ENCODE results near the gene FHL2. TPM values are rescaled to one million over a fixed set of nuclear protein-coding genes. Genes with fewer than 3 reads are reported as not detected.

FHL2 gene
- total and polyA plus RNA-seq, 2 donors (not counting 3 experiments of a cell fraction or from before 2014, with no cell fraction given), result 197 to 491 TPM

DNA sequence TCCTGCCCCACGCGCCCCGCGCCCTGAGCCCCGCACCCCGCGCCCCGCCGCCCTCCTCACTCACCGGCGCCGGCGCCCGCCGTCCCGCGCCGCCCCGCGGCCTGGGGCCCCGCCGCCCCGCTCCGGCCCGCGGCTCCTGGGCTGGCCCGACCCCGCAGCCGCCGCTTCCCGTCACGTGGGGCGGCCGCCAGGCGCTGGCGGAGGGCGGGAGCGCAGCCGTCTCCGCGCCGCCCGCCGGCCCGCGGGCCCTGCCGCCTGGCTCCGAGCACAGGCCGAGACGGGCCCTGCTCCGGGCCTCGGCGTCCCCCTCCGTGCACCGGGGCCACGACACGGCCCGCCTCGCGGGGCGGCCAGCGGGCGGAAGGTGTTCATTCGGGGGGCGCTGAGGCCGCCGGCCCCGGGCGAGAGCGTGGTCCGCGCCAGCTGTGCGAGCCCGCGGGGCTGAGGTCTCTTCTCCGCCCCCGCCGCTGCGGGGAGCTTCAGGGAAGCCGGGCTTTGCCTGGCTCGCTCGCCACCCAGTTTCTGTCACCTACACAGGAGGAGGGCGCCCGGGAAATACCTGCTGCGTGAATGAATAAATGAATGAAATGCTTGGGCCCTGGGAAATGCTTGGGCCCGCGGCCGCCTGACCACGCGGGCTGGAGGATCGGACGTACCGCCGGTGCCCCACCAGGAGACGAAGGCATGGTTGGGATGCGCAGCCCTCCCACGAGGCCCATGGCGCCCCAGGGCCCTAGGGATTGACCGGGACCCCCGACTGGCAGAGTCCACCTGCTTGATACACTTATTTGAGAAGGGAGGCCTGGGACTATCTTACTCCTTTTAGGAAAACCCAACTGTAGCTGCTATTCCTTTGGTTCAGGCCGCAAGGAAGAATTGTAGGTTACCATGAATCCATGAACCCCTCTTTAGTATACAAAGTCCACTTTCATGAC lies 69.0 kb downstream of the FHL2 start, which contains the start of gene TGFBRAP1:
TSS of gene TGFBRAP1 (minus strand) at position 175 of the 935 bp plus-strand sequence. CDS start 21,434 bp downstream, outside the sequence.
- Histone ChIP-seq H3K36me3 (ENCODE audit: control insufficient read depth in 2 of 2, extremely low read depth in 1 of 2, insufficient read depth in 2 of 2, low read length in 2 of 2) (no peaks in the 10 kb centered on the region), H3K9ac (replicated peaks; ENCODE audit: extremely low read depth, insufficient read depth, low read length) (peak within 1 kb of the TSS; percentile 76), H3K9me3 (replicated peaks; ENCODE audit: control insufficient read depth, insufficient read depth, low read length) (no peaks in the 10 kb centered on the region), H3K4me2 (ENCODE audit: insufficient read depth, low read length) (peak within 1 kb of the TSS; percentile 37), H3K4me1 (ENCODE audit: control insufficient read depth, extremely low read depth, insufficient read depth, low read length) (peaks cover 40% of the 10 kb centered on the region), H3K4me3 (replicated peaks in 1 of 3; ENCODE audit: insufficient read depth in 1 of 3, low read depth in 1 of 3, low read length in 3 of 3) (peak within 1 kb of the TSS in 2 of 3 experiments; percentile 42 to 84), H3K27ac (ENCODE audit: insufficient read depth, low read depth, low read length) (peak within 1 kb of the TSS; percentile 82), H3K9me1 (replicated peaks; ENCODE audit: control insufficient read depth, extremely low read depth, insufficient read depth, low read length) (no peaks in the 10 kb centered on the region), H3K27me3 (ENCODE audit: control insufficient read depth in 2 of 2, insufficient read depth in 2 of 2, low read length in 2 of 2) (no peaks in the 10 kb centered on the region), H2AFZ (ENCODE audit: low read depth, low read length) (peak within 1 kb of the TSS; percentile 76), H4K20me1 (replicated peaks; ENCODE audit: control insufficient read depth, extremely low read depth, insufficient read depth, low read length) (no peaks in the 10 kb centered on the region), H3K79me2 (ENCODE audit: control insufficient read depth, insufficient read depth, low read length) (peaks cover 27% of the 10 kb centered on the region)
- TF ChIP-seq MYC (IDR thresholded peaks at IDR 0.05; ENCODE audit: low read depth, low read length) (no peak), POLR2A (IDR thresholded peaks at IDR 0.05; ENCODE audit: low read depth, low read length) (peak; percentile 72), MAX (IDR thresholded peaks at IDR 0.05; ENCODE audit: insufficient read depth, insufficient read length) (peak; percentile 12), POLR2AphosphoS5 (IDR thresholded peaks at IDR 0.05; ENCODE audit: insufficient read depth, low read depth, low read length) (peak; percentile 64), FOS (IDR thresholded peaks at IDR 0.05; ENCODE audit: borderline replicate concordance, insufficient read depth, low read length) (no peak), GATA2 (IDR thresholded peaks at IDR 0.05; ENCODE audit: insufficient read depth, insufficient read length, low read depth, low read length) (no peak), JUN (IDR thresholded peaks at IDR 0.05; ENCODE audit: borderline replicate concordance, insufficient read depth, insufficient read length, low read depth) (no peak), EZH2 (IDR thresholded peaks at IDR 0.05; ENCODE audit: borderline replicate concordance, low read depth, low read length, severe bottlenecking) (no peak)
- TF ChIP-seq, protein P1, sequence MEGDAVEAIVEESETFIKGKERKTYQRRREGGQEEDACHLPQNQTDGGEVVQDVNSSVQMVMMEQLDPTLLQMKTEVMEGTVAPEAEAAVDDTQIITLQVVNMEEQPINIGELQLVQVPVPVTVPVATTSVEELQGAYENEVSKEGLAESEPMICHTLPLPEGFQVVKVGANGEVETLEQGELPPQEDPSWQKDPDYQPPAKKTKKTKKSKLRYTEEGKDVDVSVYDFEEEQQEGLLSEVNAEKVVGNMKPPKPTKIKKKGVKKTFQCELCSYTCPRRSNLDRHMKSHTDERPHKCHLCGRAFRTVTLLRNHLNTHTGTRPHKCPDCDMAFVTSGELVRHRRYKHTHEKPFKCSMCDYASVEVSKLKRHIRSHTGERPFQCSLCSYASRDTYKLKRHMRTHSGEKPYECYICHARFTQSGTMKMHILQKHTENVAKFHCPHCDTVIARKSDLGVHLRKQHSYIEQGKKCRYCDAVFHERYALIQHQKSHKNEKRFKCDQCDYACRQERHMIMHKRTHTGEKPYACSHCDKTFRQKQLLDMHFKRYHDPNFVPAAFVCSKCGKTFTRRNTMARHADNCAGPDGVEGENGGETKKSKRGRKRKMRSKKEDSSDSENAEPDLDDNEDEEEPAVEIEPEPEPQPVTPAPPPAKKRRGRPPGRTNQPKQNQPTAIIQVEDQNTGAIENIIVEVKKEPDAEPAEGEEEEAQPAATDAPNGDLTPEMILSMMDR (IDR thresholded peaks at IDR 0.05; ENCODE audit: extremely low read depth in 1 of 2, insufficient read depth in 1 of 2, low read depth in 1 of 2, low read length in 2 of 2), result peak in 1 of 2 donors; percentile 4
- peak; percentile 35 for DNase-seq (ENCODE audit: low read depth, low spot score)
- dilution Hi-C loops (cut with MboI; ENCODE audit: extremely low pct_ligation_motif_present, low sequenced_read_pairs) (no loop called here), intact Hi-C loops (cut with micrococcal nuclease) (loop anchor here (10.0 kb wide), 1 partner anchor 865 kb away; the partner anchor contains the start of gene UXS1)
- FAIRE-seq, result no peak
- ChIA-PET CTCF (interaction anchor here (1.3 to 3.8 kb wide), 5 partner anchors 7 to 191 kb away, joined by 3 to 13 read pairs (median 4); partner anchors contain the start of gene C2orf49), POLR2A (interaction anchor here (1.0 kb wide), 1 partner anchor 58 kb away, joined by 3 read pairs; no protein-coding TSS in a partner anchor)
- TSS peak; percentile 18 for BruUV-seq (replicated peaks)

Measured in endothelial cell of umbilical vein (primary cell).